Esophagus (tissue), 2 donors: ENCODE measurements around the gene AQP9. TPM values are rescaled to one million over a fixed set of nuclear protein-coding genes. Genes with fewer than 3 reads are reported as not detected.

Experiments
- H3K27ac ChIP-seq, 2 donors: one replicate each; pipeline ENCODE4 v1.5.1; 2013; ENCODE audit warnings: low read depth in 2 of 2, mild to moderate bottlenecking in 2 of 2, inconsistent platforms in 1 of 2, low read length in 1 of 2, moderate library complexity in 1 of 2
- H3K27me3 ChIP-seq, 2 donors: one replicate each; pipeline ENCODE4 v1.6.1; 2013; ENCODE audit warnings: low read length in 2 of 2, control low read depth in 1 of 2, mild to moderate bottlenecking in 1 of 2; ENCODE audit not compliant: insufficient read depth in 2 of 2, control insufficient read depth in 1 of 2
- H3K36me3 ChIP-seq, 2 donors: one replicate each; pipeline ENCODE4 v1.6.1; 2013; ENCODE audit warnings: low read length in 1 of 2; ENCODE audit not compliant: control insufficient read depth in 2 of 2, insufficient read depth in 2 of 2
- H3K4me1 ChIP-seq, 2 donors: one replicate each; pipeline ENCODE4 v1.6.1; 2013; ENCODE audit warnings: low read length in 1 of 2; ENCODE audit not compliant: control insufficient read depth in 2 of 2, insufficient read depth in 2 of 2
- H3K4me3 ChIP-seq, 2 donors: one replicate each; pipeline ENCODE4 v1.5.1; 2013; ENCODE audit warnings: low read length in 2 of 2, mild to moderate bottlenecking in 2 of 2, low read depth in 1 of 2, moderate library complexity in 1 of 2
- H3K9me3 ChIP-seq, 2 donors: one replicate each; pipeline ENCODE4 v1.6.1; 2013; ENCODE audit warnings: mild to moderate bottlenecking in 2 of 2, low read depth in 1 of 2, low read length in 1 of 2, moderate library complexity in 1 of 2; ENCODE audit not compliant: control insufficient read depth in 2 of 2, insufficient read depth in 1 of 2
- WGBS, 2 donors: extraction: QIAGEN DNeasy Blood & Tissue Kit; methylation state at CpG; one replicate each; pipeline ENCODE4 v1.1.7; 2013; 5-methylcytosine and 5-hydroxymethylcytosine counted together
- polyA plus RNA-seq, 2 donors: library from polyadenylated mRNA; stranded (reverse); fragments of 200-250 nt; gene quantifications; one replicate each; pipeline ENCODE4 v1.2.3, GENCODE V29; 2013
- donor health status: healthy with polysubstance abuse.
- donor health status: Bipolar disorder and iron deficiency.

The AQP9 gene
- polyA plus RNA-seq, 2 donors, result 0.05 to 0.33 TPM

DNA sequence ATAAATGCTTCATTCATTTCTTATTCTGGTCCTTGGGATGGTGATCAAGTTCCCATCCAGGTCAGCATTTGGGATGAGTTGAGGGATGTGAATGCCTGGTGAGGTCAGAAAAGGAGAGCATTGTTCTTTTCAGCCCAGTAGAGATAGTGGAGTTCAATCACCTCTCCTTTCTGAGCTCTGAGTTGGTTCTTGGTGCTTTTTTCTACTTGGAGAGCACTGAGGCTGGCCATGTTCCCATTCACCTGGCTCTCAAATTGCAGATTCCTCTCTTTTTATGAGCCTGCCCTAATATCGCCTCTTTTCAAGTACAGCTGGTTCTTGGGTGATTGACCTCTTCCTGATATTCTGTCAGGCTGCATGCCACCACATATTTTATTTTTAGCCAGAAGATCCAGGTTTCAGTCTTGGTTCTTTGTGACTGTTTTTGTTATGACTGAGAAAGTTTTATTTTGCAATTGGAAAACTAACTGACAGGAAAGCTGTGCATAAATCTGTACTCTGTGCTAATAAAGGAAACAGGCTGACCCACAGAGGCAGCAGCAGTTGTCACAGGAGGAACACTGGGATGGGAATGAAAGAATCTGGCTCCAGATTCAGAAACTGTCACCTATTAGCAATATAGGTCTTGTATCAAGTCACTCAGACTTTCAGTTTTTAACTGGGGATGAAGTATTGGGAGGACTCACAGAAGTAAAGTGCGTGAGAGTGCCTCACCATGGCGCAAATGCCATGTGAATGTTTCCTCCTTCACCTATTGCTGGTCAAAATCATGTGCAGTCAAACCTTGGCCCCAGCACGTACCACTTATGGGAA, 10.7 kb downstream of the AQP9 start:
- H3K27ac ChIP-seq, result no peak overlapping the region
- H3K4me3 ChIP-seq, result no peak overlapping the region
- H3K27me3 ChIP-seq, result no peaks in the 10 kb centered on the region
- no peaks in the 10 kb centered on the region for H3K4me1 ChIP-seq
- H3K9me3 ChIP-seq, result no peaks in the 10 kb centered on the region
- 81 to 82% methylated on average over 4 of the region's 4 CpGs for WGBS, 2 donors
- H3K36me3 ChIP-seq, result no peaks in the 10 kb centered on the region

DNA sequence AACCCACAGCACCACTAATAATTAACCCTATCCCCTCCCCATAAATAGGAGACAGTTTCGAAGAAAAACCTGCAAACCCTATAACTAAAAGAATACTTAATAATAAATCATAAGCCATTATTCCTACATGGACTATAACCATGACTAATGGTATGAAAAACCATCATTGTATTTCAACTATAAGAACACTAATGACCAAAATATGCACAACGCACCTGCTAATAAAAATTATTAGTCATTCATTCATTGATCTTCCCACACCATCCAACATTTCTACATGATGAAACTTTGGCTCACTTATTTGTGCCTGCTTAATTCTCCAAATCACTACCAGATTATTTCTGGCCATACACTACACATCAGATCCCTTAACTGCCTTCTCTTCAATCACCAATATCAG, 16.6 kb downstream of the AQP9 start:
- H3K4me3 ChIP-seq, result no peak overlapping the region
- WGBS, 2 donors, result 84 to 90% methylated on average over 2 of the region's 2 CpGs
- H3K27ac ChIP-seq, result no peak overlapping the region
- H3K27me3 ChIP-seq, result peaks cover 0 to 3% of the 10 kb centered on the region in 2 donors
- no peaks in the 10 kb centered on the region for H3K36me3 ChIP-seq
- H3K9me3 ChIP-seq, result no peaks in the 10 kb centered on the region
- H3K4me1 ChIP-seq, result no peaks in the 10 kb centered on the region

DNA sequence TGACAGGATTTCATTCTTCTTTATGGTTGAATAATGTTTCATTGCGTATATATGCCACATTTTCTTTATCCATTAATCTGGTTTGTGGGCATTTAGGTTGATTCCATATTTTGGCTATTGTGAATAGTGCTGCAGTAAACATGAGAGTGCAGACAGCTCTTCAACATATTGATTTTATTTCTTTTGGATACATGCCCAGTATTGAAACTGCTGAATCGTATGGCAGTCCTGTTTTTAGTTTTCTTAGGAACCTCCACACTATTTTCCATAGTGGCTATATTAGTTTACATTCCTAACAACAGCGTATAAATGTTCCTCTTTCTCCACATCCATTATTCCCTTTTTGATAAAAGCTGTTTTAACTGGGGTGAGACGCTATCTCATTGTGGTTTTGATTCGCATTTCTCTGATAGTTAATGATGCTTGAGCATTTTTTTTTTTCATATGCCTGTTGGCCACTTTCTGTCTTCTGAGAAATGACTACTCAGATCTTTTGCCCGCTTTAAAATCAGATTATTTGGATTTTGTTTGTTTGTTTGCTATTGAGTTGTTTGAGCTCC, 21.7 kb downstream of the AQP9 start:
- Histone ChIP-seq H3K36me3 (no peaks in the 10 kb centered on the region), H3K27me3 (peaks cover 0 to 7% of the 10 kb centered on the region in 2 donors), H3K4me3 (no peak overlapping the region), H3K9me3 (no peaks in the 10 kb centered on the region), H3K27ac (no peak overlapping the region), H3K4me1 (no peaks in the 10 kb centered on the region)
- WGBS, 2 donors, result 80 to 81% methylated on average over 6 of the region's 6 CpGs

DNA sequence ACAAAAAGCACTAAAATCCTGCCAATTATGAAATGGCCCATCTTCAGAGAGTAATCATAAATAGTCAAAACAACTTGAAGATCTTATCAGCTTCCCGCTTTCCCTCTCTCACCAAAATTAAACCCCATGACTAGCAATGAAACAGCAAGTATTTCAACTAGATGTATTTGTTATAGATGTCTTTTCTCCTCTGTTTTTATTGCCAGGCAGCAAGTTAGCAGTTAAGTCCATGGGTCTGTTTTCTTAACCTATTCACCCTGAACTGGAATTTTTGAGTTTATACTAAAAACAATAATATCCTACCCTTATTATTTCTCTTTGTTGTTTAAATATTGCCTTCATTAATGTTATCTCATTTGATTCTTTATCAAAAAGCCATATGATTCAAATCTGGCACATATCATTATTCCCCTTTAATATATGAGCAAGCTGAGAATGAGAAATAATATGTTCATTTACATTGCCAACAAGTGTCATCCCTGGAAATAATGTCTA, 23.3 kb downstream of the AQP9 start:
- 54 to 72% methylated on average over 1 of the region's 1 CpG for WGBS, 2 donors
- no peaks in the 10 kb centered on the region for H3K9me3 ChIP-seq
- H3K4me1 ChIP-seq, result no peaks in the 10 kb centered on the region
- H3K36me3 ChIP-seq, result no peaks in the 10 kb centered on the region
- peaks cover 0 to 4% of the 10 kb centered on the region in 2 donors for H3K27me3 ChIP-seq
- H3K4me3 ChIP-seq, result no peak overlapping the region
- H3K27ac ChIP-seq, result no peak overlapping the region

DNA sequence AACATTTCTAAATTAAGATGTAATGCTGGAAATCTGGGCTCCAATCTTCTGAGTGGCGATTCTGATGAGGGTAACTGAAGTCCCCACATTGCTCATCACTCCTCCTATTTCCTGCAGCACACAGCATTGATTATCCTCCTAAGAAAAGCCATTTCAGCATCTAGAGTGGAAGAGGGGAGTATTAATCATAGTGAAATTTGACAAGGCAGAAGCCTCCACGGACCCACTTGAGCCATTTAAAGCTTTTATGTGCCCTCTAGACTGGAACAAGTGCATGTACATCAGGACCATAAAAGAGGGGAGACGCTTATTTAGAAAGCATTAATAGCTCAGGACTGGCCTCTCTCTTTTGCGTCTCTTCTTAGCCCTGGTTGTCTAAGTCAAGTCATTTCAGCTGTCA, 25.8 kb downstream of the AQP9 start:
- Histone ChIP-seq H3K36me3 (no peaks in the 10 kb centered on the region), H3K4me1 (no peaks in the 10 kb centered on the region), H3K4me3 (no peak overlapping the region), H3K27ac (no peak overlapping the region), H3K27me3 (peaks cover 0 to 4% of the 10 kb centered on the region in 2 donors), H3K9me3 (no peaks in the 10 kb centered on the region)
- WGBS, 2 donors, result 74 to 79% methylated on average over 4 of the region's 4 CpGs

DNA sequence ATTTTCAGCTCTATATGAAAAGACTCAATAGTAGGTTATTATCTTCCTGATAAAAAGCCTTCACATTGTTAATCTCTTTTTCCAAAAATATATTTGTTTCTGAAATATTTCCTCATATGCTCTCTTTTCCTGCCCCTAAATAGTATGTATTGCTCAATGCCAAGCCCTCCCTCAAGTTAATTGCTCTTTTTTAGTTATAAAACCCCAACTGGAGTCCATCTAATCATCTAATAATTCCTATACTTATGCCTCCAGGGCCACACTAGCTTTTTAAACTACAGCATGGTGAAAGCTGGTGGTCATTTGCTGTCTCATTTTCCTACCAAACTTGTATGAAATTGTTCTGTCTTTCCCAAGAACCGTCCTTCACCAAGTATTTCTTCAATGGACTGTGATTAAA, 26.7 kb downstream of the AQP9 start:
- WGBS, 2 donors, result 85 to 95% methylated on average over 1 of the region's 1 CpG
- Histone ChIP-seq H3K4me1 (no peaks in the 10 kb centered on the region), H3K36me3 (no peaks in the 10 kb centered on the region), H3K4me3 (no peak overlapping the region), H3K27me3 (peaks cover 0 to 4% of the 10 kb centered on the region in 2 donors), H3K9me3 (no peaks in the 10 kb centered on the region), H3K27ac (no peak overlapping the region)

DNA sequence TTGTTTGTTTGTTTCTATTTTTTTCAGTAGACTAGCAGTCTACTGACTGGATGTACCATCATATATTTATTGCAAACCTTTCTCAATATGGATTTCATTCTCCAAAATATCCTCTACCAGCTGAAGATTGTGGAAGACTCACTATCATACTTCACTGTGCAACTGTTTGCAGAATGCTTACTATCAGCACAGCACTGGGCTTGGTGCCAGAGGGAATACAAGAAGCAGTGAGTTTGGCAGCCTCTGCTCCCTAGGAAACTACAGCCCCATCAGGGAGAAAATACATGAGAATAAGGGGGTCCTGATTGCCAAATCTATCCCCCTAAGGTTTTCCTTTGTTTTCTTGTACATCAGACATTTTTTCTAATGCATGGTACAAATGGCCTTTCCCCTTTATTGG, 27.5 kb downstream of the AQP9 start:
- no peaks in the 10 kb centered on the region for H3K9me3 ChIP-seq
- peaks cover 0 to 4% of the 10 kb centered on the region in 2 donors for H3K27me3 ChIP-seq
- H3K36me3 ChIP-seq, result no peaks in the 10 kb centered on the region

DNA sequence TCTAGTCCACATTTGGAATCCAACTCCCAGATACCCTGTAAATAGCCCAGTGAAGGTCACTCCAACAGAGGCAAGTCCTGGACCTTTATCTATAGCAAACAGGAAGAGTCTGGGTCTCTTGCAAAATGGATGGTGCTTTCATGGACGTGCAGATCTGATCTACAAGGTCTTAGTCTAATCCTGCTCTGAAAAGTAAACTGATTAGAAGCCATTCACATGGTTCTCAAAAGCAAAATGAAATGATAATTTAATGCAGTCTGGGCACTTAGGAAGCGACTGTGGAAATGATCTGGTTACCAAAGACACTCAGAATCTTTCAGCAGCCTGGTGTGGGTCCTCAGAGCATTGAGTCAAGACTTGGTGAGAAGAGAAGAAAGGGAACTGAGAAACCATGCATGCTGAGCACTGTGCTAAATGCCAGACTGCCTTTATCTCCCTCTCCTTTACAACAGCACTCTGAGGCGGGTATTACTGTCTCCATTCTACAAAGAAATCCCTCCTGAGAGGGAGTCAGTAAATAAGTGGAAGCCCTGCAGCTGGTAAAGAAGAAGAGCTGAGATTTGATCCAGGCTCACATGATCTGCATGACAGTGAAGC, 29.0 kb downstream of the AQP9 start:
- H3K27ac ChIP-seq, result no peak overlapping the region
- 67 to 70% methylated on average over 3 of the region's 3 CpGs for WGBS, 2 donors
- H3K27me3 ChIP-seq, result no peaks in the 10 kb centered on the region
- H3K36me3 ChIP-seq, result no peaks in the 10 kb centered on the region
- no peaks in the 10 kb centered on the region for H3K4me1 ChIP-seq
- no peaks in the 10 kb centered on the region for H3K9me3 ChIP-seq
- no peak overlapping the region for H3K4me3 ChIP-seq

More for the DNA sequence above, 27.5 kb downstream of the AQP9 start:
- no peak overlapping the region for H3K27ac ChIP-seq
- no peaks in the 10 kb centered on the region for H3K4me1 ChIP-seq
- no peak overlapping the region for H3K4me3 ChIP-seq

DNA sequence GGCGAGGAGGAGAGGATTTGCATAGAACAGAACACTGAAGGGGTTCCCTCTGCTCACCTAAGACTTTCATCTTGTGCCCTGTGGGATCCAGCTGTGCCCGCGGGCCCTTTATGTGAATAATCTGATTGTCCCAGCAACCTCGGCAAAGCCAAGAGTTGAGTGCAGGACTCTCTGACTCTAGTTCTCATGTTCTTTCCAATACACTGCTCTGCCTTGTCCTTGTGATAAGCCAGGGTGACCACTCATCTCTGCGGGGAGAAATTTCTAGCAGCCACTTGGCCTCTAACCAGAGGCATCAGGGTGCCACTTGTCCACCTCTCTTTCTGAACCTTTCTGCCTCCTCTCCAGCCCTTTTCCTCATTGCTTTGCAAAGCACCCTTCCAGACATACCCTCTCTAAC, 31.8 kb downstream of the AQP9 start:
- WGBS, 2 donors, result 85 to 87% methylated on average over 5 of the region's 5 CpGs
- Histone ChIP-seq H3K9me3 (no peaks in the 10 kb centered on the region), H3K27ac (no peak overlapping the region), H3K4me1 (no peaks in the 10 kb centered on the region), H3K4me3 (no peak overlapping the region), H3K36me3 (no peaks in the 10 kb centered on the region), H3K27me3 (no peaks in the 10 kb centered on the region)
